Keratinocyte (primary cell): Measurements from ENCODE around the gene ERCC6L2.

Experiments
- CTCF ChIP-seq, 3 experiments: IDR thresholded peaks in 1 of 3; conservative IDR thresholded peaks in 1 of 3; optimal IDR thresholded peaks in 1 of 3; 2 replicates in 2 of 3; 3 replicates in 1 of 3; pipeline versions ENCODE3 to v1.5.1; 2011; ENCODE audit warnings: low read length in 3 of 3, mild to moderate bottlenecking in 3 of 3, moderate library complexity in 2 of 3, control low read depth in 1 of 3, inconsistent platforms in 1 of 3; ENCODE audit not compliant: insufficient read depth in 2 of 3; ENCODE audit errors: extremely low read depth in 1 of 3
- EZH2 ChIP-seq: IDR thresholded peaks from one replicate; pipeline ENCODE4 v1.6.1; 2012; ENCODE audit warnings: inconsistent platforms, mild to moderate bottlenecking, low read length, moderate library complexity

- TF ChIP-seq EZH2 (no peak), CTCF (optimal IDR thresholded peaks at IDR 0.05 in 1 of 3, IDR thresholded peaks at IDR 0.05 in 1 of 3, conservative IDR thresholded peaks at IDR 0.05 in 1 of 3; ENCODE audit: extremely low read depth in 1 of 3, insufficient read depth in 2 of 3, low read length in 3 of 3) (no peak)
These were observed 128.9 kb downstream of the ERCC6L2 start for GRCh38 chr9:96004379-96004778.
